ENCODE results near the gene JAK3. TPM values are rescaled to one million over a fixed set of nuclear protein-coding genes. Genes with fewer than 3 reads are reported as not detected.
A peak's percentile ranks its signal among the peaks of the same experiment; 100 is the strongest.

JAK3 gene
- total RNA-seq (2012; rRNA removed) (0.28 and 0.36 TPM in 2 replicates), polyA plus RNA-seq (2012; rRNA removed) (1.2 and 1.5 TPM in 2 replicates), Bru-seq, nascent RNA (percentile 26 among the genes with signal in this experiment), BruChase-seq, experiment 1, labeled RNA remaining after a 6-hour chase (percentile 36 among the genes with signal in this experiment), BruChase-seq, experiment 2, labeled RNA remaining after a 2-hour chase (percentile 34 among the genes with signal in this experiment)
- 0.39 and 1.0 TPM in 2 replicates for polyA plus RNA-seq (2012; cell fraction: cytosol; rRNA removed)
- polyA plus RNA-seq (2012; cell fraction: nucleus; rRNA removed; ENCODE audit: low replicate concordance), result 6.6 and 10.8 TPM in 2 replicates
- long read RNA-seq, result 0 reads

- no peak within 1 kb of the TSS for H3K56ac ChIP-seq (ENCODE audit: extremely low read depth, insufficient read depth, low read length)
- intact Hi-C loops (cut with micrococcal nuclease), result no loop called here
- H3K36me3 ChIP-seq (ENCODE audit: control insufficient read depth, insufficient read depth, low read length), result no peaks in the 10 kb centered on the region
- in situ Hi-C loops (cut with MboI; ENCODE audit: low sequenced_read_pairs), result no loop called here
- DNase-seq (peak; percentile 46), ATAC-seq (ENCODE audit: low read depth) (peak; percentile 92)
- peak within 1 kb of the TSS; percentile 42; the same call in 1 of the 2 replicates for H3K18ac ChIP-seq (ENCODE audit: low read depth, low read length)
- H4K8ac ChIP-seq (ENCODE audit: low read depth in 2 of 2, low read length in 2 of 2), result peak within 1 kb of the TSS; percentile 66 to 87
- H3K4me2 ChIP-seq (ENCODE audit: low read depth, low read length), result peak within 1 kb of the TSS; percentile 69
- peak within 1 kb of the TSS; percentile 14; the same call in 1 of the 2 replicates for H2BK20ac ChIP-seq (ENCODE audit: low read depth, low read length)
- peaks cover 2% of the 10 kb centered on the region; the same call in 1 of the 2 replicates for H3K27me3 ChIP-seq (ENCODE audit: control insufficient read depth, insufficient read depth, low read length)
- no peak within 1 kb of the TSS for H2BK15ac ChIP-seq (ENCODE audit: low read depth, low read length)
- peak within 1 kb of the TSS; percentile 87 for H3K9ac ChIP-seq (ENCODE audit: low read depth, low read length)
- no peaks in the 10 kb centered on the region for H3K79me1 ChIP-seq (ENCODE audit: low read depth in 1 of 2, low read length in 2 of 2)
- H3K14ac ChIP-seq (replicated peaks; ENCODE audit: low read depth, low read length), result peak within 1 kb of the TSS; percentile 91
- H3K9me1 ChIP-seq (ENCODE audit: insufficient read depth, low read length), result no peaks in the 10 kb centered on the region
- H2AFZ ChIP-seq (replicated peaks; ENCODE audit: low read length, poor library complexity), result peak within 1 kb of the TSS; percentile 93
- no peak within 1 kb of the TSS for H3K23ac ChIP-seq (ENCODE audit: low read depth, low read length)
- peak within 1 kb of the TSS; percentile 40; the same call in 1 of the 2 replicates for H2BK120ac ChIP-seq (ENCODE audit: low read depth, low read length)
- peak within 1 kb of the TSS; percentile 56 for H4K91ac ChIP-seq (ENCODE audit: insufficient read depth, low read depth, low read length)
- BruUV-seq (replicated peaks), result no TSS peak
- no peaks in the 10 kb centered on the region for H3K9me3 ChIP-seq (ENCODE audit: control insufficient read depth, insufficient read depth, low read length)
- 33% methylated on average over 7 of the region's 40 CpGs; no CpG with 5 or more reads in 1 of the 2 experiments for WGBS, 2 experiments (ENCODE audit: extremely low coverage in 2 of 2, insufficient read length in 1 of 2)
- H4K20me1 ChIP-seq (ENCODE audit: insufficient read depth, low read length), result no peaks in the 10 kb centered on the region
- TF ChIP-seq RCOR1 (IDR thresholded peaks at IDR 0.05; ENCODE audit: insufficient replicate concordance, low read length) (no peak), RAD21 (IDR thresholded peaks at IDR 0.05; ENCODE audit: low read length) (no peak), RFX5 (IDR thresholded peaks at IDR 0.05; ENCODE audit: low read depth, low read length) (no peak)
- peaks cover 4% of the 10 kb centered on the region for H3K4me1 ChIP-seq (ENCODE audit: control insufficient read depth, insufficient read depth, low read length)
- dilution Hi-C loops (cut with HindIII; ENCODE audit: low sequenced_read_pairs, unreplicated experiment), result no loop called here
- CTCF ChIA-PET, result no interaction called here
- H2AK5ac ChIP-seq (ENCODE audit: low read depth, low read length), result peak within 1 kb of the TSS; percentile 56; the same call in 1 of the 2 replicates
- POLR2A ChIA-PET (ENCODE audit: unreplicated experiment), result no interaction called here
- peak within 1 kb of the TSS; percentile 34 for H3K4me3 ChIP-seq (ENCODE audit: insufficient read depth, low read depth, low read length)
- peak within 1 kb of the TSS; percentile 60 for H3K4ac ChIP-seq (ENCODE audit: low read depth, low read length)
- peak within 1 kb of the TSS; percentile 88 for H2AK9ac ChIP-seq (replicated peaks; ENCODE audit: low read depth, low read length, poor library complexity)
- H2BK5ac ChIP-seq (ENCODE audit: low read depth, low read length, poor library complexity, severe bottlenecking), result peak within 1 kb of the TSS; percentile 56
- peak within 1 kb of the TSS; percentile 80 for H3K27ac ChIP-seq (ENCODE audit: insufficient read depth, low read length)
- H4K5ac ChIP-seq (ENCODE audit: low read depth, low read length), result peak within 1 kb of the TSS; percentile 94
These were observed at the start of gene JAK3 for GRCh38 chr19:17847538-17848366. JAK3 (minus strand) TSS chr19:17847982; CDS start chr19:17844417, 3,565 bp downstream.
